ENCODE measurements around the gene MCAM.

MCAM gene

DNA sequence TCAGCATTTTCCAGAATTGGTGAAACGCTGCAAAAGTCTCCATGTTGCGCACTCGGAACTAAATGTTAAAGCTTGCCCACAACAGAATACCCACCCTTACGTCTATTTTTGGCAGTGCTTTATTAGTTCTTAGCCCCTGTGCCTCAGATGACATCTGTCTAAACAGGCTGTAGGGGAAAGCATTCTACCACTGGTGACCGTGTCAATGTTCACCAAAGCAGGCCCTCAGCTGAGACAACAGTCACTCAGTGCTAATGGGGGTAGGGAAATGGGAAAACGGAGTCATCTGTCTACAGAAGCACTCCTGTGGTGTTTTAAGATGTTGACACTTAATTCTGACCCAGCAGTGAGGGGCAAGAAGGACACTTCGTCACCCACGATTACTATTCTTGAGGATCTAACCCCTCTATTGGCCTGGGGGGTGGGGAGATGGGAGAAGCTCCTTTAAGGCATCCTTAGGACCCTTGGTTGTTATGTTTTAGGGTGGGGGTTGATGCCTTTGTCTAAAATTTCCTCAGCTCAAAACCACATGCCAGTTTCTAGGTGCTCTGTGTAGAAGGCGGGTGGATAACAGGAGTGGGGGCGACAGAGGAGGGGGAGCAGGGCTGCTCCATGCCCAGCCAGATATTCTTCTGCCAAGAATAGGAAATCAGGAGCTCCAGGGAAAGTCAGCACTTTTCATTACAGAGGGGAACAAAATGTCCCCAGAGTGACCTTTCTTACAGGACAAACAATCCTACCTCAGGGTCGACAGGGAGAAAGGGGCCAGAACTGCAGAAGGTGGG is 45.2 kb upstream of the MCAM start:
- no peak for DNase-seq (ENCODE audit: low read depth)
- TF ChIP-seq, protein P1, sequence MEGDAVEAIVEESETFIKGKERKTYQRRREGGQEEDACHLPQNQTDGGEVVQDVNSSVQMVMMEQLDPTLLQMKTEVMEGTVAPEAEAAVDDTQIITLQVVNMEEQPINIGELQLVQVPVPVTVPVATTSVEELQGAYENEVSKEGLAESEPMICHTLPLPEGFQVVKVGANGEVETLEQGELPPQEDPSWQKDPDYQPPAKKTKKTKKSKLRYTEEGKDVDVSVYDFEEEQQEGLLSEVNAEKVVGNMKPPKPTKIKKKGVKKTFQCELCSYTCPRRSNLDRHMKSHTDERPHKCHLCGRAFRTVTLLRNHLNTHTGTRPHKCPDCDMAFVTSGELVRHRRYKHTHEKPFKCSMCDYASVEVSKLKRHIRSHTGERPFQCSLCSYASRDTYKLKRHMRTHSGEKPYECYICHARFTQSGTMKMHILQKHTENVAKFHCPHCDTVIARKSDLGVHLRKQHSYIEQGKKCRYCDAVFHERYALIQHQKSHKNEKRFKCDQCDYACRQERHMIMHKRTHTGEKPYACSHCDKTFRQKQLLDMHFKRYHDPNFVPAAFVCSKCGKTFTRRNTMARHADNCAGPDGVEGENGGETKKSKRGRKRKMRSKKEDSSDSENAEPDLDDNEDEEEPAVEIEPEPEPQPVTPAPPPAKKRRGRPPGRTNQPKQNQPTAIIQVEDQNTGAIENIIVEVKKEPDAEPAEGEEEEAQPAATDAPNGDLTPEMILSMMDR (conservative IDR thresholded peaks at IDR 0.05; ENCODE audit: low read length) = no peak
- no peak overlapping the region for H3K4me3 ChIP-seq (ENCODE audit: low read length)

DNA sequence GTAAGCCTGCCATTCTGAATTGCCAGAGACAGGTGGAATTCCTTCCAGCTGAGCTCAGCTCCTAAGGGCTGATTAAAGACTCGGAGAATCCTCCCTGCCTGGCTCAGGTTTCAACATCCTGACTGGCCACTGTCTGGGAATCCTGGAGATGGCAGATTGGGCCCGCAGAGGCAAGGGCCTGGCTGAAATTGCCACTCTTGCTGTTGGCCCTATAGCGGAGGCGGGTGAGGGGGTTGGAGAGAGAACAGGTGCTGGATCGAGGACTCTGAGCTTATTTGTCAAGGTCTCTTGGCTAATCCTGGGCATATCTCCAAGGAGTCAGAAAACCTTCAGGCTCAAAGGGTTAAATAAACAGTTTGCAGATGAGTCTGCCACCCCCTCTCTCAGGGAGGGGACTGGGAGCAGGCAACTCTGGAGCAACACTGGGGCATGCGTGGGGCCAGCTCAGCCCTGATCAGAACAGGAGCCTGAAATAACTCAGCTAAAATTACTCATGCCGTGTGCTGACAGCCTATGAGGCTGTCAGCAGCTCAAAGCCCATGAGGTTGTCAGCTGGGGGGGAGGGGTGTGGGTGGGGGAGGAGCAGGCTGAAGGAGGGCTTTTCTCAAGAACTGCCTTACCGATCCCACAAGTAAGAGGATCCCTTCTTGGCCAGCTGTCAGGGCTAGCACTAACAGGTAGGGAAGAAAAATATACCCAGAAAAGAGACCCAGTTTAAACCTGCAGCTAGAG is 44.3 kb upstream of the MCAM start:
- DNase-seq (ENCODE audit: low read depth) = peak; percentile 71
- TF ChIP-seq, protein P1 (conservative IDR thresholded peaks at IDR 0.05; ENCODE audit: low read length) = no peak
- no peak overlapping the region for H3K4me3 ChIP-seq (ENCODE audit: low read length)

DNA sequence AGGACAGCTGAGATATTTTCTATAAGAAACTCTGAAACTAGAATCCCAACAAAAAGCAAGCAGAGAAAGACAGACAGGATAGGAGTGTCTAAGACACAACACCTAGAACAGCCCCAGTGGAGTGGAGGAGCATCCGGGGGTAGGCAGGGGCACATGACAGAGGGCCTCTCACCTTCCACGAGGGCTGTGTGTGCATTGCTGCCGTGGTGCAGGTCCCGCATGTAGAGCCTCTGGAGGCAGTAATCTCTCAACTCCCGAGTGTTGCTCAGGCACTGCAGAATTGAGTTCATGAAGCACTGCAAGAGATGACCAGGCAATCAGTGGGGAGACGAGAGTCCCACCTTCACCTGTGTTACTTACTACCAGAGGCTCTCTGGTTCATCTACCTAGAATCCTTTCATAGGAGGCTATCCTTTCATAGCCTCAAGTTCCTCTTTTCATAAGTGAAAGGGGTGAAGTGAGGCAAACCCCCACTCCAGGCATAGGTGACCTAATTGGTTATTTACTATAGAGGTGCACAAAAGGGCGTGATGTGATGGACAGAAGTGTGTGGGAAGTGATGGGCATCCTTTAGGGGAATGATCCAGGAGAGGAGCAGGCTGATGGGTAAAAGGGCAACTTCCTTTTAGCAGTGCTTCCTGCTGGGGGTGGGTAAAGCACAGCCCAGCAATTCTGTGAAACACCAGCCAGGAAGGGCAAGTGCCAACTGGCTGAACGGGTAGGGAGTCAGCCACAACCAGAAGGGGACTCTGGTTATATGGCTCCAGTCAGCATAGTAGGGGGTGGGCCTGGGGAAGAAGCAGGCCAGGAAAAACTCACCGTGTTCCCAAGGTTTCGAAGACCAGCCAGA is 42.7 kb upstream of the MCAM start:
- no peak overlapping the region for H3K4me3 ChIP-seq (ENCODE audit: low read length)
- DNase-seq (ENCODE audit: low read depth) = no peak
- TF ChIP-seq, protein P1 (conservative IDR thresholded peaks at IDR 0.05; ENCODE audit: low read length) = no peak

DNA sequence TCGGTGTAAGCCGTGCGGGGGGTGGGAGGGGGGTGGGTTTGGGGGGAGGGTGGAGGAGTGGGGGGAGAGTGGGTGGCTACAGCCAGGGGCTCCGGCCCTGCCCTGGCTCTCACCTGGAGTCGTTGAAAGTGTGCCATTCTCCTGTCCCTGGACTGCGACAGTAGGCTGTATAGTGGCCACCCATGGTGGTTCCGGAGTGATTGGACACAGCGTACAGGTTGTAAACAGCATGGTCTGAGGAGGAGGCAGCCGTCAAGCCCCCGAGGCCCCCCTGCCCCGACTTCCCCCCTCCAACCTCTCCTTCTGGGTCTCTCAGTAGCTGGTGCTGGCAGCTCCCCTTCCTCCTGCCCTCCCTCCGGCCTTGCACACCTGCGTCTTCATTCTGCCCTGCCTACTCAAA is 40.1 kb upstream of the MCAM start:
- TF ChIP-seq, protein P1 (conservative IDR thresholded peaks at IDR 0.05; ENCODE audit: low read length) = no peak
- H3K4me3 ChIP-seq (ENCODE audit: low read length) = peak overlapping the region; percentile 72
- DNase-seq (ENCODE audit: low read depth) = no peak

DNA sequence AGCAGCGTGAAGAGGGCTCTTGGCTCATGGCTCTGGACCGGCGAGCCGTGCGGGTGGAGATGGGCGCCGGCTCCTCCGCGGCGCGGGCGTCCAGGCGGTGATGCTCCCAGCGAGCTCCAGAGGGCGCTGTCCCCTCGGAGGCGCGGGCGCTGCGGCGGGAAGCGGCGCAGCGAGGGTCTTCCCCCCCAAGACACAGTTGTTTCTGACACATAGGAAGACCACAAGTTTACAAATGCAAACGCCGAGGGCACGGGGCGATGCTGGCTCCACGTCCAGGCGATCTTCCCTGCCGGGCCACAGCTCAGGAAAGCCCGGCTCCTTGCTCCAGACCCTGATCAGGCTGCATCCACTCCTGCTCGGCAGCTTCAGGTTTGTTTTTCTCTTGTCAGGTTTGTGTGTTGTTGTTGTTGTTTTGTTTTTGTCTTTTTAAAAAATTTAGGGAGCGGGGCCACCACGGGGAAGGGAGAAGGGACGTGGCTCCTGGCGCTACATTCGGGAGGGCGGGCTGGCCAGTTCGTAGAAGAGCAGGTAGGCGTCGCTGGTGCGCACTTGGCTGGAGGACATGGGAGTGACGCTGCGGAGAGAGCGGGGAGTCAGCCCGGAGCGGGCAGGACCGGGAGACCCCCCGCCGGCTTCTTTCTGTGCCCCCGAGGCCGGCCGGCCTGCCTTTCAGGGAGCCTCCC is 39.6 kb upstream of the MCAM start:
- H3K4me3 ChIP-seq (ENCODE audit: low read length) = peak overlapping the region; percentile 72
- TF ChIP-seq, protein P1 (conservative IDR thresholded peaks at IDR 0.05; ENCODE audit: low read length) = peak; percentile 68
- DNase-seq (ENCODE audit: low read depth) = peak; percentile 65

DNA sequence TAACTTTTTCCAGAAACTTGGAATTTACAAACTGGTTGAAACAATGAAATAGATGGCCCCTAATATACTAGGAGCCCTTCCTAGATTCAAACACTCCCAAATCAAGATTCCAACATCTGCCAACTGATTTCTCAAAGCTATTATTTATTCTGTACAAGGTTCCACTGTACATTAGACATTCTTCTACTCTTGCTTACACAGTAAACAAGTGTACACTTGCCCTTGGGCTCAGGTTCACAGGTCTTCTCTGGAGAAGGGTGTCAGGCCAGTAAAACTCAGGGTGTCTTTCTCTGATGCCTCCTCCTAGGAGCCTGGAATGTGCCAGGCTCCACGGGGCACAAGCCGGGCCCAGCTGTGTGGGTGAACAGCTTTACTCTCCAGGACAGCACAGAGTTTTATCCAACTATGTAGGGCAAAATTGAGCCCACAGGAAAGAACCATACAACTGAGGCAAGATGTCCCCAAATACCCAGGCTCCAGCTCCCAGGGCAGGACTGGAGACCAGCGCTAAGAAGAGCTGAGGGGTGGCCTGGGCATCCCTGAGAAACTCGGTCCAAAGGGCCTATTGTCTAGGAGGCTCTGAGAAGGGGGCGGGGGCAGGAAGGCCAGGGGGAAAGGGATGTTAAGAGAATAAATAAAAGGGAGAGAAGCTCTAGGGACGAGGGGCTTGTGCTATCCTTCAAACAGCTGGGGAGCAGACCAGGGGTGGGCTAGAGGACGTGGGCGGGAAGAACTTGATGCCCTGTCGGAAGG is 38.3 kb upstream of the MCAM start:
- TF ChIP-seq, protein P1 (conservative IDR thresholded peaks at IDR 0.05; ENCODE audit: low read length) = no peak
- DNase-seq (ENCODE audit: low read depth) = no peak
- no peak overlapping the region for H3K4me3 ChIP-seq (ENCODE audit: low read length)
